Measurements from ENCODE around the gene ARHGAP15.

Gene ARHGAP15

GRCh38 chr2:143255899-143256298, 126.7 kb downstream of the ARHGAP15 start:
- H4K20me1 ChIP-seq (ENCODE audit: insufficient read depth, low read length) = no peaks in the 10 kb centered on the region
- H3K4me1 ChIP-seq (ENCODE audit: low read length) = no peaks in the 10 kb centered on the region
- no peaks in the 10 kb centered on the region for H3F3A ChIP-seq (ENCODE audit: insufficient read depth, low read length)
- TF ChIP-seq EZH2 (optimal IDR thresholded peaks at IDR 0.05; ENCODE audit: low read depth, low read length) = no peak
- no peak for TF ChIP-seq EZH2phosphoT487 (IDR thresholded peaks at IDR 0.05; ENCODE audit: low read length)
- TF ChIP-seq CTCF (IDR thresholded peaks at IDR 0.05; ENCODE audit: low read length) = no peak
- no peak overlapping the region for H3K4me3 ChIP-seq (ENCODE audit: low read length)
- H3K9me2 ChIP-seq (replicated peaks; ENCODE audit: insufficient read depth, low read length) = no peaks in the 10 kb centered on the region
- no peaks in the 10 kb centered on the region for H3K27me3 ChIP-seq (replicated peaks; ENCODE audit: insufficient read depth, low read length)
- H3K79me2 ChIP-seq (ENCODE audit: low read length) = no peaks in the 10 kb centered on the region
- no peak for DNase-seq
- no peak overlapping the region for H3K27ac ChIP-seq (ENCODE audit: low read length)
- no peaks in the 10 kb centered on the region for H3K9me3 ChIP-seq (replicated peaks; ENCODE audit: insufficient read depth, low read length)
- H3K9ac ChIP-seq (ENCODE audit: low read length) = no peak overlapping the region
- H2AFZ ChIP-seq (ENCODE audit: low read length) = no peak overlapping the region
- no peaks in the 10 kb centered on the region for H3K36me3 ChIP-seq (replicated peaks; ENCODE audit: insufficient read depth, low read length)
- no peak overlapping the region for H3K4me2 ChIP-seq (ENCODE audit: low read depth, low read length)

- no peak overlapping the region for H3K4me2 ChIP-seq (ENCODE audit: low read depth, low read length)
- H3K27ac ChIP-seq (ENCODE audit: low read length) = no peak overlapping the region
- no peak overlapping the region for H3K4me3 ChIP-seq (ENCODE audit: low read length)
- H4K20me1 ChIP-seq (ENCODE audit: insufficient read depth, low read length) = no peaks in the 10 kb centered on the region
- H3K36me3 ChIP-seq (replicated peaks; ENCODE audit: insufficient read depth, low read length) = no peaks in the 10 kb centered on the region
- H3K27me3 ChIP-seq (replicated peaks; ENCODE audit: insufficient read depth, low read length) = no peaks in the 10 kb centered on the region
- TF ChIP-seq CTCF (IDR thresholded peaks at IDR 0.05; ENCODE audit: low read length) = no peak
- TF ChIP-seq EZH2phosphoT487 (IDR thresholded peaks at IDR 0.05; ENCODE audit: low read length) = no peak
- no peaks in the 10 kb centered on the region for H3K4me1 ChIP-seq (ENCODE audit: low read length)
- no peak overlapping the region for H2AFZ ChIP-seq (ENCODE audit: low read length)
- peak; percentile 13 for DNase-seq
- no peaks in the 10 kb centered on the region for H3K9me2 ChIP-seq (replicated peaks; ENCODE audit: insufficient read depth, low read length)
- no peaks in the 10 kb centered on the region for H3F3A ChIP-seq (ENCODE audit: insufficient read depth, low read length)
- H3K9ac ChIP-seq (ENCODE audit: low read length) = no peak overlapping the region
- H3K79me2 ChIP-seq (ENCODE audit: low read length) = no peaks in the 10 kb centered on the region
- H3K9me3 ChIP-seq (replicated peaks; ENCODE audit: insufficient read depth, low read length) = no peaks in the 10 kb centered on the region
Measured at GRCh38 chr2:143258126-143258892, 129.1 kb downstream of the ARHGAP15 start.

GRCh38 chr2:143259368-143259958, 130.2 kb downstream of the ARHGAP15 start:
- peak; percentile 65 for DNase-seq
- peak overlapping the region; percentile 33 for H3K4me2 ChIP-seq (ENCODE audit: low read depth, low read length)
- peak; percentile 79 for TF ChIP-seq CTCF (IDR thresholded peaks at IDR 0.05; ENCODE audit: low read length)
- TF ChIP-seq EZH2phosphoT487 (IDR thresholded peaks at IDR 0.05; ENCODE audit: low read length) = no peak
- no peak for TF ChIP-seq EZH2 (optimal IDR thresholded peaks at IDR 0.05; ENCODE audit: low read depth, low read length)
- no peaks in the 10 kb centered on the region for H4K20me1 ChIP-seq (ENCODE audit: insufficient read depth, low read length)
- no peaks in the 10 kb centered on the region for H3K4me1 ChIP-seq (ENCODE audit: low read length)
- H3K9me3 ChIP-seq (replicated peaks; ENCODE audit: insufficient read depth, low read length) = no peaks in the 10 kb centered on the region
- H3K4me3 ChIP-seq (ENCODE audit: low read length) = no peak overlapping the region
- H3K79me2 ChIP-seq (ENCODE audit: low read length) = no peaks in the 10 kb centered on the region
- no peak overlapping the region for H2AFZ ChIP-seq (ENCODE audit: low read length)
- H3K27me3 ChIP-seq (replicated peaks; ENCODE audit: insufficient read depth, low read length) = no peaks in the 10 kb centered on the region
- H3K9me2 ChIP-seq (replicated peaks; ENCODE audit: insufficient read depth, low read length) = no peaks in the 10 kb centered on the region
- no peaks in the 10 kb centered on the region for H3K36me3 ChIP-seq (replicated peaks; ENCODE audit: insufficient read depth, low read length)
- H3K27ac ChIP-seq (ENCODE audit: low read length) = no peak overlapping the region
- no peaks in the 10 kb centered on the region for H3F3A ChIP-seq (ENCODE audit: insufficient read depth, low read length)
- H3K9ac ChIP-seq (ENCODE audit: low read length) = no peak overlapping the region

Data from MM.1S (cell line).